HG02970 (cell line): ENCODE results near the gene JAZF1.
"Not testable (repeated sequence)": the region's sequence is repeated elsewhere in the genome, so short reads cannot be mapped to it uniquely, and the experiment has no call there.

ENCODE experiments used
- ATAC-seq: cut with Tn5 transposase; IDR thresholded peaks from one replicate; pipeline ENCODE4 v1.9.1; 2021; ENCODE audit warnings: mild to moderate bottlenecking, moderate library complexity, moderate number of reproducible peaks; ENCODE audit not compliant: unreplicated experiment, low FRiP score

JAZF1 gene

DNA sequence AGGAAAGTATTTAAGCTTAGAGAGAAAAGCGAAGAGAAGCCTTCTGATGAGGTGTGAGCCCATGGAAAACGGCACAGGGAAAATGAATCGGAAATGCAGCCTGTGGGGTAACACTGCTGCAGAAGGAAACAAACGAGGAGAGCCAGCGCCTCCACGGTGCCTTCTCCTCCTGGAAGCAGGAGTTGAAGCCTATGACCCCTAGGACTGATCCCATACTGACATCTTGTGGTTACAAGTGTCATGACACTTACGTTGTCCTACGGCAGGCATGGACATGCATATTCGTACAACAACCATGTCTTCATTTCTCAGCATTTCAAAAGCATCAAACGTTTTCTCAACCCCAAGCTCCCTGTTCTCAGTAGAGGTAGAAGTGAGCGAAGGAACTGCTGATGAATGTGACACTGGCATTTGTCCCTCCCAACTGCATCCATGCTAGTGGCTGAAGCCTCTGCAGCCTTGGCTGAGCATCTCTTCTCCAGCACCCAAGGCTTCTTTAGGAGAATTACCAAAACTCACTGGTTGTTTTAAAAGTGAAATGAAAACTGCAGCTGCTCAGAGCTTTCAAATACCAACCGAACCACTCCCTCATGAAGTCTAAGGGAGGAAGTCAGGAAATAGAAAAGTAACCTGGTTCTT is 160.2 kb downstream of the JAZF1 start:
- ATAC-seq: no peak

DNA sequence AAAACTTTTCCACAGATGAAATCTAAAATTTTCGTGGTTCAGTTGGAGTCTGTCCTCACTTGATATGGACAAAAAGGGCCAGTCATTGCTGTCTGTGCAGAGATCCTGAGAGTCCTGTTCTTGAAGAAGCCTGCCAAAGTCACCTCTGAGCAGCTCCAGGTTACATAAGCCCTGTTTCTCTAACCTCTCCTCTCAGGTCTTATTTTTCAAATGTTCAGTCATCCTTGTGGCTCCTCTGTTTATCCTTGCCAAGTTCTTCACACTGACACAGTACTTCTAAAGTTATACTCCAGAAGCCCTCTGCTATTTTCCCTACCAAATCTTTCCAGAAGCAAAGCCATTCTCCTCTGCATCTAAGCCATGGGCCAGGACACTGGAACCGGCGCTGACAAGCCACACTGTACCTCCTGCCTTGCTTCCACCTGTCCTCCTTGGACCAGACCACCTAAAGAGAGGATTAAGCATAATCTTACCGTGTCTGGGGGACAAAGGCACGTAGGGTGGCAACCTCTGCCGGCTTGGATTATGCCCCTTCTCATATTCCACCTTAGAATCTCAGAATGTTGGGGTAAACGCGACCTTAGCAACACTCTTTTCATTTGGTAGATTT is 161.6 kb downstream of the JAZF1 start:
- ATAC-seq: no peak

DNA sequence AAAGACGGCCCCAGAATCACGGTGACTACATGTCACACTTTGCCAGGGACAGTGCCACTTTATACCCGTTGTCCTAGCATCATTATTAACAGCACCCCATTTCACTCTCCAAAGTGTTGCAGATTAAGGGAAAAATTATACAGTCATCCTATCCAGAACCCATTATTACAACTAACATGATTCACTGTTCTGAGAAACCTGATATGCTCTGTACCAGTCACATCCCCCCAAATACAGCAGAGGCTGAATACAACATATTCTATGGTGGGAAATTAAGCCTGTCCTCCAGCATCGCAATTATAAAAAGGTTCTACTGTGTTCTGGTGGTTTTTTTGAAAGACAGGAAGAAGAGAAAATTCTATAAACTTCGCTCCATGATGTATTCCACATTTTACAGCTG is 162.1 kb downstream of the JAZF1 start:
- no peak for ATAC-seq

DNA sequence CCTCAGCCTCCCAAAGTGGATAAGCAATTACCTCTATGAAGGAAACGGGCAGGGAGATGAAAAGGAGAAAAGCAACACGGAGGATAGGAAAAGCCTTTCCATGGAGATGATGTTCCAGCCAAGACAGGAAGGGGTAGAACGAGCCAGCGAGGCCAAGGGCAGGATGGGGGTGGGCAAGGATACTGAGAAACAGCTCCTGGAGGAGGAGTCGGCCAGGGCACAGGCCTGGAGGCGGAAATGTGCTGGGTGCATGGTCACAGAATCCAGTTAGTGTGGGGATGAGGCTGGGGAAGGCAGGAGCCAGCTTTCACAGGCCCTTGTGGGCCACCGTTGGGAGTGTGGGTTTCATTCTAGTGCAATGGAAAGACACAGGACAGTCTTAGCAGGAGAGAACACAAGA is 162.6 kb downstream of the JAZF1 start:
- no peak for ATAC-seq

DNA sequence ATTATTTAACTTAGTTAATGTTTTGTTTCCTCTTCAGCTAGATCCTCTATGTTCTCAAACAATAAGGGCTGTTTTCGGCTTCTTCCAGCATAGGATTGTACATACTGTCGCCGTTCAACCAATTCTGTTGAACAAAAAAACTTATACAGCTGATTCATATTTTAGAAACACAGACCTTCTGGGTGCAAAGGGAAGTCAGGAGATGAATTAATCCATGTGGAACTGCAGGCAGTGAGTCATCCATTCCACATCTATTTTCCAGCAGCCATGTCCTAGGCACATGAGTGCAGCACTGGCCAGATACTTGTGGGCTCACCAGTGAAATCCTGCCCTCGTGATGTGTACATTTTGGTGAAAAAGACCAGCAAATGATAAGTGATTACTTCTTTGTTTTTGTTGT is 163.2 kb downstream of the JAZF1 start:
- no peak for ATAC-seq

GRCh38 chr7:28016297-28016696 is 164.3 kb downstream of the JAZF1 start:
- no peak for ATAC-seq

- no peak for ATAC-seq
Observed at GRCh38 chr7:28015169-28015568, 165.4 kb downstream of the JAZF1 start.

DNA sequence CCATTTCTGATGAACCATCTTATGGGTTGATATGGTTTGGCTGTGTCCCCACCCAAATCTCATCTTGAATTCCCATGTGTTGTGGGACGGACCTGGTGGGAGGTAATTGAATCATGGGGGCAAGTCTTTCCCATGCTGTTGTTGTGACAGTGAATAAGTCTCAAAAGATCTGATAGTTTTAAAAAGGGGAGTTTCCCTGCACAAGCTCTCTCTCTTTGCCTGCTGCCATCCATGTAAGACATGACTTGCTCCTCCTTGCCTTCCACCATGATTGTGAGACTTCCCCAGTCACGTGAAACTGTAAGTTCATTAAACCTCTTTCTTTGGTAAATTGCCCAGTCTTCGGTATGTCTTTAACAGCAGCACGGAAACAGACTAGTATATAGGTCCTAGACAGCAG is 166.3 kb downstream of the JAZF1 start:
- ATAC-seq: not testable (repeated sequence)

DNA sequence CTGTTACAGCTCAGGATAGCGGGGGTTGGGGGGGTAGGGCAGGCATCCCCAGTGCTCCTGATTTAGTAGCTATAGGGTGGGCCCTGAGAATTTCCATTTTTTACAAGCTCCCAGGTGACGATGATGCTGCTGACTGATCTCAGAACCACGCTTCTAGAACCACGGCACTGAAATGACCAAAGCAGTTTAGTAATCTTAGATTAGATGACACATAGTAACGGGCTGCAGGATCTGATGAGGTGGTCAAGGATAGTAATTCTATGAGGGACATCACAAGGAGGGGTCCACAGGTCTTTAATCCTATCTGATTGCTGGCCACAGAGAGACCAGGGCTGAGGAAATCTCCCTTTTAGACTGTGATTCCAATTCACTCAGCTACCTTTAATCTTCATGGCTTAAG is 167.2 kb downstream of the JAZF1 start:
- ATAC-seq: no peak

DNA sequence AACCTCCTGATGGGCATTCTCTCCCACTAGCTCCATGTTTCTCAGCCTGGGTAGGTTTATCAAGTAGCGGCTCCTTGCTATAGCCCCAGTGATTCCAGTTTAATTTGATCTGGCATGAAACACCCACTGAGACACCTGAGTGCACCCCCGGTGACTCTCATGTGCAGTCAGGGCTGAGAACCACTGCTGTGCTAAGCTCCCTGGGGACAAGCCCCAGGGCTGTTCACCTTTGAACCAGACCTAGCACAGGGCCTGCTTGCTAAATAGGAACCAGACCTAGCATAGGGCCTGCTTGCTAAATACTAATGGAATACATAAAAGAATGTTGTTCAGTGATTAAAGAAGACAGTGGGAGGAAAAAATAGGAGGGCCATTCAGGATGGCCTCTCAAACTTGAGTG is 167.6 kb downstream of the JAZF1 start:
- ATAC-seq: no peak

- ATAC-seq: no peak
Observed at GRCh38 chr7:28008911-28009310, 171.7 kb downstream of the JAZF1 start.

DNA sequence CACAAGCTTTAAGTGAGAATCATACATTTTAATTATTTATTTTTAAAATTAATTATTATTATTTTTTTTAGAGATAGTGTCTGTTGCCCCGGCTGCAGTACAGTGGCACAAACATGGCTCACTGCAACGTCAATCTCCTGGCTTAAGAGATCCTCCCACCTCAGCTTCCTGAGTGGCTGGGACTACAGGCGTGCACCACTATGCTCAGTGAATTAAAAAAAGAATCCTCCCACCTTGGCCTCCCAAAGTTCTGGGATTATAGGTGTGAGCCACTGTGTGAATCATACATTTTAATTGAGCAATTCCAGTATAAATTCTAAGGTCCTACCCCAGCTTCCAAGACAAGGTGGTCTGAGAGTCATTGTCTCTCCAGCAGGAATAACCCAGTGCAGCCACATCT is 172.4 kb downstream of the JAZF1 start:
- ATAC-seq: no peak

DNA sequence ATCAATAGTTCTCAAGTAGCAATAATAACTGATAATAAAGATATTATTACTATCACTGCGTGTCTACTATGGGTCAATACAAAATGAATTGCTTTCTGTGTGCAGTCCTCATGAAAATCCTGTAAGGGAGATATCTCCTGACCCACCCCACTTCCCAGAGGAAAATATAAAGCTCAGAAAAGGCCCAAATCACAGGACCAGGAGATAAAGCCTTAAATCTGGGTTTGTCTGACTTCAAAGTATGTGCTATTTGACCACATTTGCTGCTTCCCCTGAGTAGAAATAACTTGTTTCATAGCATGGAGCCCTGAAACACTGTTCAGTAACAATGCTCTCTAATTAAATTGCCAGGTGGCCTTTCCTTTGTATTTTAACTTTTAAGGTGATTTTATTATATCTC is 174.1 kb downstream of the JAZF1 start:
- ATAC-seq: no peak

GRCh38 chr7:28005847-28006231 is 174.8 kb downstream of the JAZF1 start:
- ATAC-seq: no peak

- ATAC-seq: no peak
Observed at GRCh38 chr7:28005075-28005846, 175.3 kb downstream of the JAZF1 start.

DNA sequence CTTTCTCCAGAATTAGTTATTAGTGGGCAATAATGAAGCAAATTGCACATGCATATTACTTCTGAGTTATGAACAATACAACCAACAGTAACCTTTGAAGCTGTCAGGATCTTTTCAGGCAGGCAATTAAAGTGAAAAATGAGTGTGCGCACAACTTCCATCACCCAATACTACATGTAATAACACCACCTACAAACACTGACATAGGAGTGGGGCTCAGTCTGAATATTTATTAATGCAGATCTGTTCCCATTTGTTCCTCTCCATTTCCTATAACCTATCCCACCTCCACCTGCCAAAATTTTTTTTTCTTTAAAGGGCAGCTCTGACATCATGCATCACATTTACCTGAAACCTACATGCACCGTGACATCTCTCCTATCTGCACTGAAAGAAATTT is 177.2 kb downstream of the JAZF1 start:
- no peak for ATAC-seq

- ATAC-seq: no peak
Observed at GRCh38 chr7:28002638-28003037, 178.0 kb downstream of the JAZF1 start.

DNA sequence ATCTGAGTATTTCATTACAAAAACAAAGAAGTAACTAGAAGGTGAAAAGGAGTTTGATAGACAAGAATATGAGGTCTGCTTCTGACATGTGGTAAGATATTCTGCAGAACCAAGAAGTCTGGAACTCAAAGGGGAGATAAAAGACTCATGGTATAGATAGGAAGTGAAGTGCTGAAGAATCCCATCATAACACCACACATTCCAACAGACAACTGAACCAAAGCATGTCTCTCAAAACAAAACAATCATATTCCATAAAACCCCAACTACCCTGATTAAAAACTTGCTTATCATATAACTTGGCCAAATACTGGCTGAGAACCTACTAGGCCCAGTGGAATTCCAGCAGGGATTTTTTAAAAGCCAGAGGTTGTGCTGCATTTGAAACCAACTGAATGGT is 178.7 kb downstream of the JAZF1 start:
- no peak for ATAC-seq

GRCh38 chr7:27999829-28000228 is 180.8 kb downstream of the JAZF1 start:
- ATAC-seq: no peak

- ATAC-seq: no peak
Observed at GRCh38 chr7:27998382-27998781, 182.2 kb downstream of the JAZF1 start.

GRCh38 chr7:27997188-27997707 is 183.3 kb downstream of the JAZF1 start:
- ATAC-seq: no peak

DNA sequence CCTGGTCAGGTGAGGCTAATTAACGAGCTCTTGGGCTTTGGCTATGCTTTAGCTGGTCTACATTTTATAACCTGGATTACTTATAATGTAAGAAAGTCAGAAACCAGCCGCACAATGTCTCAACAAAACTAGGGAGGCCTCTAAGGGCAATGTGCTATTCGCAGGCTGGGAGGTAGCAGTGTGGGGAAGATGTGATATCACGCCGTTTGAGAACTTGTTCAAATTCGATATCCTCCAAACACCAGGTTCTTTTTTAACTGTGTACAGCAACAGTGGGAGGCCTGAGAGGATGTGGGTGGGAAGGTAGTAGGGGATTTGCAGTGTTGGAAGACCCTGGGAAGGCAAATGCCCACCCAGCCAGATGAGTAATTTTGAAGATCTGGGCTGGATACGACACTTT is 184.5 kb downstream of the JAZF1 start:
- no peak for ATAC-seq
